ENCODE data around the gene ATXN1. TPM values are rescaled to one million over a fixed set of nuclear protein-coding genes. Genes with fewer than 3 reads are reported as not detected.

Gene ATXN1
- polyA plus RNA-seq, 1 of the 3 experiments (the other 2 are of a cell fraction): 7.9 TPM

DNA sequence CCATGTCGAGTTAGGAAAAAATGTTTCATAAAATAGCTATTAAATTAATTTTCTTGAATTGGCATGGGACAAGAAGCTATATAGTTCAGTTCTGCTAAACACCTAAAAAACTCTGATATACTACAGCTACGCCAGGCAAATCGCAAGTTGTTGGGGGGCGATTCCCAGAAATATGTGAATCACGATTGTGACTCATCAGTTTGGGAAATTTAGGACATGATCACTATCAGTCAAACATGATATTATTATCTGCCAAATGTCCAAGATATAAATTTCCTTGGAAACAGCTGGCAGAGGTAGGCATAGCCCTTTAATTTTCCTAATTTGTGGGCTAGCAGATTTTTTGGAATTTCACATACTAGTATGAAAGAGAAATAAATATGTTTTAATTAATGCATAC is 123.6 kb downstream of the ATXN1 start:
- Histone ChIP-seq H3K27ac (ENCODE audit: low read depth in 2 of 2, low read length in 1 of 2) (0 out of 4 replicates have a peak overlapping the region, but pooled peaks of 1 of the 2 experiments have one; percentile 17), H3K4me3 (ENCODE audit: low read depth in 2 of 2, low read length in 1 of 2) (no peak overlapping the region), H4K20me1 (ENCODE audit: insufficient read depth) (peaks cover 4% of the 10 kb centered on the region; the same call in 1 of the 2 replicates), H3K4me1 (ENCODE audit: control insufficient read depth in 1 of 2, insufficient read depth in 2 of 2, low read depth in 1 of 2, low read length in 1 of 2) (peaks cover 0 to 27% of the 10 kb centered on the region in 2 experiments; a peak in 2 of 4 replicates), H3K36me3 (replicated peaks in 1 of 2; ENCODE audit: control insufficient read depth in 1 of 2, insufficient read depth in 2 of 2, low read length in 1 of 2) (peaks cover 0 to 22% of the 10 kb centered on the region in 2 experiments), H3K9ac (0 out of 2 replicates have a peak overlapping the region, but pooled peaks have one; percentile 7), H2AFZ (ENCODE audit: low read depth) (no peak overlapping the region), H3K9me3 (no peaks in the 10 kb centered on the region), H3K4me2 (peak overlapping the region; percentile 53; the same call in 1 of the 2 replicates), H3F3A (replicated peaks; ENCODE audit: insufficient read depth) (peaks cover 44% of the 10 kb centered on the region), H3K27me3 (ENCODE audit: insufficient read depth) (no peaks in the 10 kb centered on the region), H3K79me2 (ENCODE audit: insufficient read depth) (peaks cover 60% of the 10 kb centered on the region), H3K9me2 (no peaks in the 10 kb centered on the region)
- ChIA-PET POLR2A (no interaction called here), CTCF (no interaction called here)
- DNase-seq: no peak
- WGBS (ENCODE audit: low lambda C conversion rate): 34% methylated on average over 5 of the region's 5 CpGs
- TF ChIP-seq, protein P1, sequence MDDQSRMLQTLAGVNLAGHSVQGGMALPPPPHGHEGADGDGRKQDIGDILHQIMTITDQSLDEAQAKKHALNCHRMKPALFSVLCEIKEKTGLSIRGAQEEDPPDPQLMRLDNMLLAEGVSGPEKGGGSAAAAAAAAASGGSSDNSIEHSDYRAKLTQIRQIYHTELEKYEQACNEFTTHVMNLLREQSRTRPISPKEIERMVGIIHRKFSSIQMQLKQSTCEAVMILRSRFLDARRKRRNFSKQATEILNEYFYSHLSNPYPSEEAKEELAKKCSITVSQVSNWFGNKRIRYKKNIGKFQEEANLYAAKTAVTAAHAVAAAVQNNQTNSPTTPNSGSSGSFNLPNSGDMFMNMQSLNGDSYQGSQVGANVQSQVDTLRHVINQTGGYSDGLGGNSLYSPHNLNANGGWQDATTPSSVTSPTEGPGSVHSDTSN (IDR thresholded peaks at IDR 0.05): peak; percentile 84
- TF ChIP-seq FOSL2 (IDR thresholded peaks at IDR 0.05; ENCODE audit: borderline replicate concordance, low read depth): peak; percentile 86
- TF ChIP-seq SMC3 (IDR thresholded peaks at IDR 0.05; ENCODE audit: low read depth, low read length): no peak
- peak; percentile 20; the same call in 1 of the 2 replicates for TF ChIP-seq MEF2A (IDR thresholded peaks at IDR 0.05; ENCODE audit: borderline replicate concordance, low read depth)
- no peak for TF ChIP-seq GABPA (IDR thresholded peaks at IDR 0.05; ENCODE audit: low read depth)
- TF ChIP-seq MXI1 (IDR thresholded peaks at IDR 0.05; ENCODE audit: low read depth, low read length): no peak
- peak; percentile 75 for TF ChIP-seq TCF12 (IDR thresholded peaks at IDR 0.05)
- TF ChIP-seq FOXM1 (IDR thresholded peaks at IDR 0.05; ENCODE audit: low read depth): no peak
- TF ChIP-seq TAF1 (IDR thresholded peaks at IDR 0.05; ENCODE audit: borderline replicate concordance, low read depth, low read length): no peak
- TF ChIP-seq POLR2AphosphoS5 (IDR thresholded peaks at IDR 0.05; ENCODE audit: low read depth, low read length): peak; percentile 30; the same call in 1 of the 2 replicates
- TF ChIP-seq, protein P2, sequence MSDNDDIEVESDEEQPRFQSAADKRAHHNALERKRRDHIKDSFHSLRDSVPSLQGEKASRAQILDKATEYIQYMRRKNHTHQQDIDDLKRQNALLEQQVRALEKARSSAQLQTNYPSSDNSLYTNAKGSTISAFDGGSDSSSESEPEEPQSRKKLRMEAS (IDR thresholded peaks at IDR 0.05; ENCODE audit: low read depth): no peak
- TF ChIP-seq, protein P3, sequence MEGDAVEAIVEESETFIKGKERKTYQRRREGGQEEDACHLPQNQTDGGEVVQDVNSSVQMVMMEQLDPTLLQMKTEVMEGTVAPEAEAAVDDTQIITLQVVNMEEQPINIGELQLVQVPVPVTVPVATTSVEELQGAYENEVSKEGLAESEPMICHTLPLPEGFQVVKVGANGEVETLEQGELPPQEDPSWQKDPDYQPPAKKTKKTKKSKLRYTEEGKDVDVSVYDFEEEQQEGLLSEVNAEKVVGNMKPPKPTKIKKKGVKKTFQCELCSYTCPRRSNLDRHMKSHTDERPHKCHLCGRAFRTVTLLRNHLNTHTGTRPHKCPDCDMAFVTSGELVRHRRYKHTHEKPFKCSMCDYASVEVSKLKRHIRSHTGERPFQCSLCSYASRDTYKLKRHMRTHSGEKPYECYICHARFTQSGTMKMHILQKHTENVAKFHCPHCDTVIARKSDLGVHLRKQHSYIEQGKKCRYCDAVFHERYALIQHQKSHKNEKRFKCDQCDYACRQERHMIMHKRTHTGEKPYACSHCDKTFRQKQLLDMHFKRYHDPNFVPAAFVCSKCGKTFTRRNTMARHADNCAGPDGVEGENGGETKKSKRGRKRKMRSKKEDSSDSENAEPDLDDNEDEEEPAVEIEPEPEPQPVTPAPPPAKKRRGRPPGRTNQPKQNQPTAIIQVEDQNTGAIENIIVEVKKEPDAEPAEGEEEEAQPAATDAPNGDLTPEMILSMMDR (IDR thresholded peaks at IDR 0.05): no peak
- no peak for TF ChIP-seq TEAD4 (IDR thresholded peaks at IDR 0.05; ENCODE audit: borderline replicate concordance, insufficient read depth)
- TF ChIP-seq ELF1 (IDR thresholded peaks at IDR 0.05): no peak
- no peak for TF ChIP-seq FOXJ3 (CRISPR knock-in tag; IDR thresholded peaks at IDR 0.05)
- TF ChIP-seq RAD21 (IDR thresholded peaks at IDR 0.05; ENCODE audit: low read length): no peak
- peak; percentile 60; the same call in 1 of the 2 replicates for TF ChIP-seq NFIC (IDR thresholded peaks at IDR 0.05; ENCODE audit: borderline replicate concordance)
- no peak for TF ChIP-seq CHD2 (IDR thresholded peaks at IDR 0.05; ENCODE audit: low read length, partially characterized antibody)
- TF ChIP-seq YY1 (IDR thresholded peaks at IDR 0.05; ENCODE audit: low read depth): no peak
- TF ChIP-seq, protein P4, sequence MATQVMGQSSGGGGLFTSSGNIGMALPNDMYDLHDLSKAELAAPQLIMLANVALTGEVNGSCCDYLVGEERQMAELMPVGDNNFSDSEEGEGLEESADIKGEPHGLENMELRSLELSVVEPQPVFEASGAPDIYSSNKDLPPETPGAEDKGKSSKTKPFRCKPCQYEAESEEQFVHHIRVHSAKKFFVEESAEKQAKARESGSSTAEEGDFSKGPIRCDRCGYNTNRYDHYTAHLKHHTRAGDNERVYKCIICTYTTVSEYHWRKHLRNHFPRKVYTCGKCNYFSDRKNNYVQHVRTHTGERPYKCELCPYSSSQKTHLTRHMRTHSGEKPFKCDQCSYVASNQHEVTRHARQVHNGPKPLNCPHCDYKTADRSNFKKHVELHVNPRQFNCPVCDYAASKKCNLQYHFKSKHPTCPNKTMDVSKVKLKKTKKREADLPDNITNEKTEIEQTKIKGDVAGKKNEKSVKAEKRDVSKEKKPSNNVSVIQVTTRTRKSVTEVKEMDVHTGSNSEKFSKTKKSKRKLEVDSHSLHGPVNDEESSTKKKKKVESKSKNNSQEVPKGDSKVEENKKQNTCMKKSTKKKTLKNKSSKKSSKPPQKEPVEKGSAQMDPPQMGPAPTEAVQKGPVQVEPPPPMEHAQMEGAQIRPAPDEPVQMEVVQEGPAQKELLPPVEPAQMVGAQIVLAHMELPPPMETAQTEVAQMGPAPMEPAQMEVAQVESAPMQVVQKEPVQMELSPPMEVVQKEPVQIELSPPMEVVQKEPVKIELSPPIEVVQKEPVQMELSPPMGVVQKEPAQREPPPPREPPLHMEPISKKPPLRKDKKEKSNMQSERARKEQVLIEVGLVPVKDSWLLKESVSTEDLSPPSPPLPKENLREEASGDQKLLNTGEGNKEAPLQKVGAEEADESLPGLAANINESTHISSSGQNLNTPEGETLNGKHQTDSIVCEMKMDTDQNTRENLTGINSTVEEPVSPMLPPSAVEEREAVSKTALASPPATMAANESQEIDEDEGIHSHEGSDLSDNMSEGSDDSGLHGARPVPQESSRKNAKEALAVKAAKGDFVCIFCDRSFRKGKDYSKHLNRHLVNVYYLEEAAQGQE (IDR thresholded peaks at IDR 0.05; ENCODE audit: low read depth, low read length): no peak
- TF ChIP-seq, protein P5, sequence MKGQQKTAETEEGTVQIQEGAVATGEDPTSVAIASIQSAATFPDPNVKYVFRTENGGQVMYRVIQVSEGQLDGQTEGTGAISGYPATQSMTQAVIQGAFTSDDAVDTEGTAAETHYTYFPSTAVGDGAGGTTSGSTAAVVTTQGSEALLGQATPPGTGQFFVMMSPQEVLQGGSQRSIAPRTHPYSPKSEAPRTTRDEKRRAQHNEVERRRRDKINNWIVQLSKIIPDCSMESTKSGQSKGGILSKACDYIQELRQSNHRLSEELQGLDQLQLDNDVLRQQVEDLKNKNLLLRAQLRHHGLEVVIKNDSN (IDR thresholded peaks at IDR 0.05; ENCODE audit: borderline replicate concordance, low read depth): no peak
- no peak for TF ChIP-seq NRF1 (IDR thresholded peaks at IDR 0.05; ENCODE audit: low read depth, low read length)
- TF ChIP-seq, protein P6, sequence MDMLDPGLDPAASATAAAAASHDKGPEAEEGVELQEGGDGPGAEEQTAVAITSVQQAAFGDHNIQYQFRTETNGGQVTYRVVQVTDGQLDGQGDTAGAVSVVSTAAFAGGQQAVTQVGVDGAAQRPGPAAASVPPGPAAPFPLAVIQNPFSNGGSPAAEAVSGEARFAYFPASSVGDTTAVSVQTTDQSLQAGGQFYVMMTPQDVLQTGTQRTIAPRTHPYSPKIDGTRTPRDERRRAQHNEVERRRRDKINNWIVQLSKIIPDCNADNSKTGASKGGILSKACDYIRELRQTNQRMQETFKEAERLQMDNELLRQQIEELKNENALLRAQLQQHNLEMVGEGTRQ (IDR thresholded peaks at IDR 0.05; ENCODE audit: borderline replicate concordance, low read depth, low read length): no peak
- TF ChIP-seq RCOR1 (IDR thresholded peaks at IDR 0.05; ENCODE audit: low read length): no peak
- TF ChIP-seq JUND (IDR thresholded peaks at IDR 0.05): peak; percentile 83
- no peak for TF ChIP-seq GATA2 (CRISPR knock-in tag; IDR thresholded peaks at IDR 0.05)
- peak; percentile 16; the same call in 1 of the 2 replicates for TF ChIP-seq RXRA (IDR thresholded peaks at IDR 0.05; ENCODE audit: borderline replicate concordance, low read depth)
- TF ChIP-seq RFX5 (IDR thresholded peaks at IDR 0.05; ENCODE audit: low read length): no peak

All from SK-N-SH (cell line).